Omental fat pad (tissue), 4 donors: Measurements from ENCODE around the gene CNNM1. TPM values are rescaled to one million over a fixed set of nuclear protein-coding genes. Genes with fewer than 3 reads are reported as not detected.

ENCODE experiments used
- ATAC-seq: fragments of 150-250 bp; one replicate; pipeline ENCODE4 v1.9.1; 2016; ENCODE audit warnings: mild to moderate bottlenecking, moderate library complexity; ENCODE audit not compliant: low FRiP score
- DNase-seq: peaks from one replicate; pipeline ENCODE4 v3.0.0-alpha.2; 2019; ENCODE audit warnings: low spot score
- total RNA-seq, 4 donors: library from RNA; depleted of rRNA; stranded (reverse); fragments of >200 nt; gene quantifications; one replicate each; pipeline ENCODE4 v1.1.0, GENCODE V29; 2016
- TF ChIP-seq, protein P1 (sequence below), 3 donors: fragments of 450-650 bp; IDR thresholded peaks; one replicate each; pipeline ENCODE4 v1.5.1; 2016 to 2017; ENCODE audit warnings: antibody characterized with exemption in 3 of 3, mild to moderate bottlenecking in 3 of 3, moderate library complexity in 2 of 3

CNNM1 gene
- total RNA-seq, 4 donors from 2014 or later: 0.31 to 1.8 (median 0.53) TPM

DNA sequence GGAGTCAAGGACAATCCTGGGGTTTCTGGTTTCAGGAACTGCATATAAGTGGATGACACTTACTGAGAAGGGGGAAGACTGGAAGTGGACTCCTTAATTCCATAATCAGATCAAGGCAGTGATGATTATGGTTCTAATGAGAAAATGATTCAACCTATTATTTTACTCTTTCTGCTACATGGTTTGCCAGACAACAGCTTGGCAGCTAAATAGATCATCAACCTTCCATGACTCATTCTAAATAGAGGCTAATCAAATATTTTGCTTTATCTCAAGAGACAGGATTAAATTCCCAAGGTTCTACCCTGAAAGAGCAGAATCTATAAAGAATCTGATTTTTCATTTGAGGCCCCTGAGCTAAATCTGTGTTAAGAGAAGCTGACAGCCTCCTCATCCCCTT is 46.3 kb downstream of the CNNM1 start:
- DNase-seq (no peak), ATAC-seq (no peak)
- TF ChIP-seq, protein P1, sequence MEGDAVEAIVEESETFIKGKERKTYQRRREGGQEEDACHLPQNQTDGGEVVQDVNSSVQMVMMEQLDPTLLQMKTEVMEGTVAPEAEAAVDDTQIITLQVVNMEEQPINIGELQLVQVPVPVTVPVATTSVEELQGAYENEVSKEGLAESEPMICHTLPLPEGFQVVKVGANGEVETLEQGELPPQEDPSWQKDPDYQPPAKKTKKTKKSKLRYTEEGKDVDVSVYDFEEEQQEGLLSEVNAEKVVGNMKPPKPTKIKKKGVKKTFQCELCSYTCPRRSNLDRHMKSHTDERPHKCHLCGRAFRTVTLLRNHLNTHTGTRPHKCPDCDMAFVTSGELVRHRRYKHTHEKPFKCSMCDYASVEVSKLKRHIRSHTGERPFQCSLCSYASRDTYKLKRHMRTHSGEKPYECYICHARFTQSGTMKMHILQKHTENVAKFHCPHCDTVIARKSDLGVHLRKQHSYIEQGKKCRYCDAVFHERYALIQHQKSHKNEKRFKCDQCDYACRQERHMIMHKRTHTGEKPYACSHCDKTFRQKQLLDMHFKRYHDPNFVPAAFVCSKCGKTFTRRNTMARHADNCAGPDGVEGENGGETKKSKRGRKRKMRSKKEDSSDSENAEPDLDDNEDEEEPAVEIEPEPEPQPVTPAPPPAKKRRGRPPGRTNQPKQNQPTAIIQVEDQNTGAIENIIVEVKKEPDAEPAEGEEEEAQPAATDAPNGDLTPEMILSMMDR (IDR thresholded peaks at IDR 0.05): no peak

DNA sequence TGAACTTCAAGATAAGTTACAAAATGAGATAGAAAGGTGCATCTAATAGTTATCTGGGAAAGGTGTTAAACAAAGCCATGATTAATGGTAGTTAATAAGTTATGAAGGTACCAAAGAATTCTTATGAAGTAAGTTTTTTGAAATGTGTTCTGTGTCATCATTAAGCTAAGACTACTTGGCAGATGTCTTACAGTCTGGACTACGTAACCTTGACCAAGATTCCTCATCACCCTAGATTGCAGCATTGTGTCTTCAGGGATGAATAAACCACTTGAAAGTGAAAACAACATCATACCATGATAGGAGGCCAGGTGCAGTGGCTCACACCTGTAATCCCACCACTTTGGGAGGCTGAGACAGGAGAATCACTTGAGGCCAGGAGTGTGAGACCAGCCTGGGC is 53.0 kb downstream of the CNNM1 start:
- TF ChIP-seq, protein P1 (IDR thresholded peaks at IDR 0.05): no peak
- no peak for DNase-seq
- ATAC-seq: no peak

DNA sequence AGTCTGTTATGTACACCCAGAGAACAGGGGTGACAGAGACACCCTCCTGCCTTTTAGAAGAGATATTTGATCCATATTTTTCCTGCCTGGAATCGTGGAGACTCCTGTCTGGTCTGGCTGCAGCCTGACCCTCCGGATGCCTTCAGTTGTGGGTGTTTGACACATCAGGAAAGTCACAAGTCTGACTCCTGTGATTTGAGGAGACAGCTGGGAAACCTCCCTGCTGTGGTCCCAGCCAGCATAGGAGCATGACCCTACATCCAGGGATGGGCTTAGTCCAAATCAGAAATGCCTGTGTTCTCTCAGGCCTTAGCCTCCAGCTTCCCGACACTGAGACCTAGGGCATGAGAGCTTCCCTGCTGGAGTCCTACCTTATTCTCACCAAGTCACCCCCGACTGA is 57.9 kb downstream of the CNNM1 start:
- DNase-seq (no peak), ATAC-seq (no peak)
- TF ChIP-seq, protein P1 (IDR thresholded peaks at IDR 0.05): no peak

DNA sequence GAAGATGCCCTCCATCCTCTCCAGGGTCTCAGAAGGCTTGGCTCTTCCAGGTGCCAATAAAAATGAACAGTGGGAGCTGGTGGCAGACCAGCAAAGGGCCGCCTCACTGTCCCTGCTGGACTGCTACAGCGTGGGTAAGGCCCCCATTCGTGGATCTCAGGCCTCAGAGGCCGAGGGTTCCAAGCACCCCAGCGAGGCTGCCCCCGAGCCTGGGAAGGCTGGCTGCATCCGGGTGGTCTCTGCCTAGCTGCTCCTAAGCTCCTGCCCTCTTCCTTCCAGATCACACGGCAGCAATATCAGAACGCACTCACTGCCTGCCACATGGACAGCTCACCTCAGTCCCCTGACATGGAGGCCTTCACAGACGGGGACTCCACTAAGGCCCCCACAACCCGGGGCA is 58.4 kb downstream of the CNNM1 start:
- TF ChIP-seq, protein P1 (IDR thresholded peaks at IDR 0.05): no peak
- ATAC-seq: no peak
- no peak for DNase-seq

DNA sequence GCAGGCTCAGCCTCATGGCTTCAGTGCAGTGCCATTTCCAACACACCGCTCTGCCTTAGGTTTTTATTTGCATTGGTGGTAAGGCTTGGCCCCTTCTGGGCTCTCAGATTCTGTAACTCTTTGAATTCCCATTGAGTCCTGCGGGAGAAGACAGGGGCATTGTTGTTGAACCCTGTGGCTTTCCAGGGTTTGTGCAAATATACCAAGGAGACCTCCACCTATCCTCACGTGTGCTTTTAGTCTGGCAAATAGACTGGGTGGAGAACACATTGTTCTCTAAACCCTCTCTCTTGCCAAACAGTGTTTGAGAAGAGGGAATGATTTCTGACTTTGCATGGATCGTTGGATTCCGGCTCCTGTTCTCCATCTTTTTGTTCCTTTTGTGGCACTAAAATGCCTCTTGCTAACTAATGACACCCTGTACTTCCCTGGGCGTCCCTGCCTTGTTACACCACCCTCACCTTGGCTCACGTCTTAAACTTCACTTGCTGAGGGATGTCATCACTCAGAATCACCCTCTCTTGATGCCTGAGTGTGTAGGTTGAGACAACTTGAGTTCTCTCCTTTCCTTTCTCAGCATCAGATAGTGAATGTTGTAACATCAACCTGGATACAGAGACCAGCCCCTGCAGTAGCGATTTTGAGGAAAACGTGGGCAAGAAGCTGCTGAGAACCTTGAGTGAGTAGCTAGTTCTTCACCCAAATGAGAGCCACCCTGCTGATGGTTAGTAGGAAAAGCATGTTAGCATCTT is 60.7 kb downstream of the CNNM1 start:
- TF ChIP-seq, protein P1 (IDR thresholded peaks at IDR 0.05): no peak
- no peak for DNase-seq
- ATAC-seq: no peak

DNA sequence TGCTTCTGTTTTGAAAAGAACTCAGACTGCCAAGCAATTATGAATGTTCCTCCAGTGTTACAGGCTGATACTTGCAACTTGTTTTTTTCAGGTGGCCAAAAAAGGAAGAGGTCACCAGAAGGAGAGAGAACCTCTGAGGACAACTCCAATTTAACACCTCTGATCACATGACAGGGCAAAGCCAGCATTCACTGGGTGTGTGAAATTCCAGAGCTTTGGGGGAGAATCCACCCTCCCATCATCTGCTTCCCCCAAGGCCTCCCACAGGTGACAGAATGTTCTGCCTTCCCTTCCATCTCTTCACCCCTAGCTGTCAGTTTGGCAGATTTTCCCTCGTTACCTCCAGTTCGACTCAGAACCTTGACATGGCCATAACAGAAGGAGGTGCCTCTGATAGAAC is 62.2 kb downstream of the CNNM1 start:
- TF ChIP-seq, protein P1 (IDR thresholded peaks at IDR 0.05): no peak
- DNase-seq (no peak), ATAC-seq (no peak)

DNA sequence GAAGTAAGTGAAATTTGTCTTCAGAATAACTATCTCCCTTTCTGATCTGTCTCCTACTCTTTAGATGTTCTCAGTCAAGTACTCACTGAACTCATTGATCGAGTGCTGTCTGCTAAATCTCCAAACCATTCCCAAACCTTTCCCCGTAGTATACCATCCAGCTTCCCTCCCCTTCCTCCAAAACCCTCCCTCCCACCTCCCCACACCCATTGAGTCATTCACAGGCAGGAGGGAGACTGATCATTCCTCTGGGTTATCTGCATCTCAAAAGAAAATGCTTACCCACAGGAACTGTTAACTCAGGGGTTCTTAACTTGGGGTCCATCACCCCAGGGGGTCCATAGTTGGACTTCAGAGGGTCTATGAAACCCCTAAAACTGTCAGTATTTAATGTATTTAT is 63.9 kb downstream of the CNNM1 start:
- ATAC-seq (peak; percentile 29), DNase-seq (no peak)
- TF ChIP-seq, protein P1 (IDR thresholded peaks at IDR 0.05): no peak
